ENCODE results near the gene MATR3. TPM values are rescaled to one million over a fixed set of nuclear protein-coding genes. Genes with fewer than 3 reads are reported as not detected.

The MATR3 gene
- polyA plus RNA-seq, 1 donor (not counting 4 experiments of a cell fraction or from before 2014, with no cell fraction given), result 122 TPM

- peaks cover 17% of the 10 kb centered on the region for H3K4me1 ChIP-seq (ENCODE audit: control insufficient read depth, extremely low read depth, insufficient read depth, low read length)
- no peaks in the 10 kb centered on the region for H3K9me3 ChIP-seq (ENCODE audit: control insufficient read depth, low read depth, low read length)
- H3K9ac ChIP-seq (ENCODE audit: control insufficient read depth, extremely low read depth, insufficient read depth, low read length), result no peak overlapping the region
- H4K20me1 ChIP-seq (ENCODE audit: control insufficient read depth, extremely low read depth, insufficient read depth, low read length), result peaks cover 63% of the 10 kb centered on the region
- peaks cover 8% of the 10 kb centered on the region for H3K9me1 ChIP-seq (ENCODE audit: control insufficient read depth, extremely low read depth, insufficient read depth, low read length)
- peaks cover 100% of the 10 kb centered on the region for H3K79me2 ChIP-seq (ENCODE audit: control insufficient read depth, insufficient read depth, low read length)
- no peak overlapping the region for H3K4me2 ChIP-seq (ENCODE audit: control insufficient read depth, extremely low read depth, insufficient read depth, low read depth, low read length)
- H3K4me3 ChIP-seq (ENCODE audit: control insufficient read depth in 2 of 3, extremely low read depth in 1 of 3, insufficient read depth in 2 of 3, low read depth in 1 of 3, low read length in 3 of 3), result no peak overlapping the region
- H3K36me3 ChIP-seq (ENCODE audit: control insufficient read depth in 2 of 2, extremely low read depth in 1 of 2, insufficient read depth in 2 of 2, low read length in 2 of 2), result peaks cover 0 to 4% of the 10 kb centered on the region in 2 experiments
- H2AFZ ChIP-seq (ENCODE audit: control insufficient read depth, low read length), result no peak overlapping the region
- no peak overlapping the region for H3K27ac ChIP-seq (ENCODE audit: control insufficient read depth, insufficient read depth, low read length)
- dilution Hi-C loops (cut with MboI; ENCODE audit: extremely low pct_ligation_motif_present, low sequenced_read_pairs), result no loop called here
- TF ChIP-seq EZH2 (IDR thresholded peaks at IDR 0.05; ENCODE audit: low read length), result no peak
- TF ChIP-seq, protein P1, sequence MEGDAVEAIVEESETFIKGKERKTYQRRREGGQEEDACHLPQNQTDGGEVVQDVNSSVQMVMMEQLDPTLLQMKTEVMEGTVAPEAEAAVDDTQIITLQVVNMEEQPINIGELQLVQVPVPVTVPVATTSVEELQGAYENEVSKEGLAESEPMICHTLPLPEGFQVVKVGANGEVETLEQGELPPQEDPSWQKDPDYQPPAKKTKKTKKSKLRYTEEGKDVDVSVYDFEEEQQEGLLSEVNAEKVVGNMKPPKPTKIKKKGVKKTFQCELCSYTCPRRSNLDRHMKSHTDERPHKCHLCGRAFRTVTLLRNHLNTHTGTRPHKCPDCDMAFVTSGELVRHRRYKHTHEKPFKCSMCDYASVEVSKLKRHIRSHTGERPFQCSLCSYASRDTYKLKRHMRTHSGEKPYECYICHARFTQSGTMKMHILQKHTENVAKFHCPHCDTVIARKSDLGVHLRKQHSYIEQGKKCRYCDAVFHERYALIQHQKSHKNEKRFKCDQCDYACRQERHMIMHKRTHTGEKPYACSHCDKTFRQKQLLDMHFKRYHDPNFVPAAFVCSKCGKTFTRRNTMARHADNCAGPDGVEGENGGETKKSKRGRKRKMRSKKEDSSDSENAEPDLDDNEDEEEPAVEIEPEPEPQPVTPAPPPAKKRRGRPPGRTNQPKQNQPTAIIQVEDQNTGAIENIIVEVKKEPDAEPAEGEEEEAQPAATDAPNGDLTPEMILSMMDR (optimal IDR thresholded peaks at IDR 0.05 in 1 of 3, IDR thresholded peaks at IDR 0.05 in 1 of 3, conservative IDR thresholded peaks at IDR 0.05 in 1 of 3; ENCODE audit: extremely low read depth in 1 of 3, insufficient read depth in 2 of 3, low read length in 3 of 3), result no peak
- DNase-seq (ENCODE audit: low read depth, low spot score), result no peak
- H3K27me3 ChIP-seq (ENCODE audit: control insufficient read depth, extremely low read depth, insufficient read depth, low read length), result no peaks in the 10 kb centered on the region
- no peak for FAIRE-seq
Measured at GRCh38 chr5:139299486-139299885, 5.9 kb downstream of the MATR3 start.

DNA sequence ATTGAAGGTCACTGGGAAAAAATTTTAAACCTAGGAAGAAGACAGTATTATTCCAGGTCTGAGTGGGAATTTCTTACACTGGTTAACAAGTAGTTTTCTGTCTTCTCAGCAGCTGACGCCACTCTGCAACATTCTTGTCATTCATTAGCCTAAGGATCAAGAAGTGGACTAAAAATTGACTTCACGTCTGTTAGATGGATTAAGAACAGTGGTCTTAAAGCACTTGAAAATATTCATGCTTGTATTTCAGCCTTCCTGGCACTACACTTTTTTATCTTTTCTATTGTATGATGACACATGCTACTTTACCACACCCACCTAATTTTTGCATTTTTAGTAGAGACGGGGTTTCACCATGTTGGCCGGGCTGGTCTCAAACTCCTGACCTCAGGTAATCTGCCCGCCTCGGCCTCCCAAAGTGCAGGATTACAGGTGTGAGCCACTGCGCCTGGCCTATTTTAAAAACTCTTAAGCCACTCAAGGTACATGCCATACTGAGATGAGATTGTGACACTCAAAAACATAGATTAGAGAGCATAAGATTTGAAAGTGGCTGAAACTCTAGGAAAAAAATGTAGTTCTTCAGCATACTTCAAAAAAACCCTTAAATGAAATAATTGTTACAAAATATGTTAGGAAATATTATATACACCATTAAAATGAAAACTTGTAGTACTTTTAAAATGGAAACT, 8.4 kb downstream of the MATR3 start:
- Histone ChIP-seq H4K20me1 (ENCODE audit: control insufficient read depth, extremely low read depth, insufficient read depth, low read length) (peaks cover 58% of the 10 kb centered on the region), H3K4me2 (ENCODE audit: control insufficient read depth, extremely low read depth, insufficient read depth, low read depth, low read length) (no peak overlapping the region), H3K36me3 (ENCODE audit: control insufficient read depth in 2 of 2, extremely low read depth in 1 of 2, insufficient read depth in 2 of 2, low read length in 2 of 2) (peaks cover 0 to 4% of the 10 kb centered on the region in 2 experiments), H3K79me2 (ENCODE audit: control insufficient read depth, insufficient read depth, low read length) (peaks cover 100% of the 10 kb centered on the region), H3K27ac (ENCODE audit: control insufficient read depth, insufficient read depth, low read length) (no peak overlapping the region), H2AFZ (ENCODE audit: control insufficient read depth, low read length) (no peak overlapping the region), H3K27me3 (ENCODE audit: control insufficient read depth, extremely low read depth, insufficient read depth, low read length) (no peaks in the 10 kb centered on the region), H3K9me3 (ENCODE audit: control insufficient read depth, low read depth, low read length) (no peaks in the 10 kb centered on the region), H3K4me3 (ENCODE audit: control insufficient read depth in 2 of 3, extremely low read depth in 1 of 3, insufficient read depth in 2 of 3, low read depth in 1 of 3, low read length in 3 of 3) (no peak overlapping the region), H3K4me1 (ENCODE audit: control insufficient read depth, extremely low read depth, insufficient read depth, low read length) (peaks cover 6% of the 10 kb centered on the region), H3K9me1 (ENCODE audit: control insufficient read depth, extremely low read depth, insufficient read depth, low read length) (peaks cover 4% of the 10 kb centered on the region), H3K9ac (ENCODE audit: control insufficient read depth, extremely low read depth, insufficient read depth, low read length) (no peak overlapping the region)
- DNase-seq (ENCODE audit: low read depth, low spot score) (no peak), FAIRE-seq (no peak)
- dilution Hi-C loops (cut with MboI; ENCODE audit: extremely low pct_ligation_motif_present, low sequenced_read_pairs), result no loop called here
- no peak for TF ChIP-seq EZH2 (IDR thresholded peaks at IDR 0.05; ENCODE audit: low read length)
- TF ChIP-seq, protein P1 (optimal IDR thresholded peaks at IDR 0.05 in 1 of 3, IDR thresholded peaks at IDR 0.05 in 1 of 3, conservative IDR thresholded peaks at IDR 0.05 in 1 of 3; ENCODE audit: extremely low read depth in 1 of 3, insufficient read depth in 2 of 3, low read length in 3 of 3), result no peak
